ENCODE measurements around the gene MED9. TPM values are rescaled to one million over a fixed set of nuclear protein-coding genes. Genes with fewer than 3 reads are reported as not detected.

Gene MED9
- total RNA-seq, 2 experiments from 2014 or later, result 21.8 to 27.5 TPM

- no peak overlapping the region for H3K27ac ChIP-seq (ENCODE audit: low read depth, low read length, poor library complexity, severe bottlenecking)
- no peaks in the 10 kb centered on the region for H3K9me2 ChIP-seq (ENCODE audit: insufficient read depth, low read length)
- H3K4me1 ChIP-seq (ENCODE audit: insufficient read depth, low read length, poor library complexity, severe bottlenecking), result no peaks in the 10 kb centered on the region
- peak; percentile 75 for DNase-seq (ENCODE audit: low spot score)
- no peaks in the 10 kb centered on the region for H4K20me1 ChIP-seq (ENCODE audit: insufficient read depth, low read length)
- no peak overlapping the region for H3K4me3 ChIP-seq (ENCODE audit: low read depth, low read length, poor library complexity, severe bottlenecking)
- no peak overlapping the region for H2AFZ ChIP-seq (ENCODE audit: low read length)
- POLR2A ChIA-PET, result no interaction called here
- TF ChIP-seq EZH2phosphoT487 (IDR thresholded peaks at IDR 0.05; ENCODE audit: borderline replicate concordance, low read depth, low read length), result no peak
- peak; percentile 87 for TF ChIP-seq CTCF (conservative IDR thresholded peaks at IDR 0.05; ENCODE audit: low read length)
- no peaks in the 10 kb centered on the region for H3K9me3 ChIP-seq (ENCODE audit: low read length)
- H3K36me3 ChIP-seq (ENCODE audit: insufficient read depth, low read length), result no peaks in the 10 kb centered on the region
- CTCF ChIA-PET (ENCODE audit: unreplicated experiment), result interaction anchor here (0.6 kb wide), 2 partner anchors 9 to 105 kb away, joined by 3 read pairs; no protein-coding TSS in a partner anchor
- BruUV-seq (replicated peaks), result no TSS peak
- intact Hi-C loops (cut with micrococcal nuclease; ENCODE audit: unreplicated experiment), result loop anchor here (1.0 kb wide), 1 partner anchor 85 kb away; no protein-coding TSS in a partner anchor
- no peak overlapping the region for H3K4me2 ChIP-seq (ENCODE audit: low read length)
- H3K79me2 ChIP-seq (ENCODE audit: insufficient read depth, low read depth, low read length), result no peaks in the 10 kb centered on the region
These were observed 36.6 kb upstream of the MED9 start for GRCh38 chr17:17440010-17440843.

GRCh38 chr17:17440938-17441675 is 35.7 kb upstream of the MED9 start:
- CTCF ChIA-PET (ENCODE audit: unreplicated experiment), result no interaction called here
- no peak overlapping the region for H3K4me3 ChIP-seq (ENCODE audit: low read depth, low read length, poor library complexity, severe bottlenecking)
- no TSS peak for BruUV-seq (replicated peaks)
- no peak overlapping the region for H2AFZ ChIP-seq (ENCODE audit: low read length)
- H3K36me3 ChIP-seq (ENCODE audit: insufficient read depth, low read length), result no peaks in the 10 kb centered on the region
- no peaks in the 10 kb centered on the region for H4K20me1 ChIP-seq (ENCODE audit: insufficient read depth, low read length)
- POLR2A ChIA-PET, result interaction anchor here (0.6 kb wide), 1 partner anchor 1017 kb away, joined by 3 read pairs; no protein-coding TSS in a partner anchor
- DNase-seq (ENCODE audit: low spot score), result no peak
- no peaks in the 10 kb centered on the region for H3K9me3 ChIP-seq (ENCODE audit: low read length)
- H3K27ac ChIP-seq (ENCODE audit: low read depth, low read length, poor library complexity, severe bottlenecking), result no peak overlapping the region
- TF ChIP-seq EZH2phosphoT487 (IDR thresholded peaks at IDR 0.05; ENCODE audit: borderline replicate concordance, low read depth, low read length), result no peak
- no peak for TF ChIP-seq CTCF (conservative IDR thresholded peaks at IDR 0.05; ENCODE audit: low read length)
- no peaks in the 10 kb centered on the region for H3K79me2 ChIP-seq (ENCODE audit: insufficient read depth, low read depth, low read length)
- peaks cover 3% of the 10 kb centered on the region for H3K4me1 ChIP-seq (ENCODE audit: insufficient read depth, low read length, poor library complexity, severe bottlenecking)
- intact Hi-C loops (cut with micrococcal nuclease; ENCODE audit: unreplicated experiment), result loop anchor here (1.0 kb wide), 1 partner anchor 86 kb away; no protein-coding TSS in a partner anchor
- H3K9me2 ChIP-seq (ENCODE audit: insufficient read depth, low read length), result no peaks in the 10 kb centered on the region
- H3K4me2 ChIP-seq (ENCODE audit: low read length), result no peak overlapping the region

Data from OCI-LY7 (cell line).